ENCODE results near the gene CLIC4. TPM values are rescaled to one million over a fixed set of nuclear protein-coding genes. Genes with fewer than 3 reads are reported as not detected.

Gene CLIC4
- total and polyA plus RNA-seq, 10 of the 15 experiments (the other 5 are each of a cell fraction or from before 2014, with no cell fraction given): 20.4 to 107 (median 69.6) TPM

- TF ChIP-seq IRF5 (IDR thresholded peaks at IDR 0.05; ENCODE audit: borderline replicate concordance) (no peak), ETV6 (conservative IDR thresholded peaks at IDR 0.05 in 1 of 2, IDR thresholded peaks at IDR 0.05 in 1 of 2; ENCODE audit: borderline replicate concordance in 1 of 2, low read depth in 1 of 2) (0 out of 4 replicates have a peak, but pooled peaks of 1 of the 2 experiments have one; percentile 6), ASH2L (IDR thresholded peaks at IDR 0.05; ENCODE audit: borderline replicate concordance, low read depth) (no peak), GATAD2B (conservative IDR thresholded peaks at IDR 0.05; ENCODE audit: low read depth) (peak; percentile 96), BHLHE40 (IDR thresholded peaks at IDR 0.05; ENCODE audit: borderline replicate concordance in 1 of 2, low read depth in 2 of 2, low read length in 1 of 2) (peak in 1 of 2 experiments; percentile 67; a peak in 2 of 4 replicates), TAF1 (IDR thresholded peaks at IDR 0.05; ENCODE audit: borderline replicate concordance, low read depth, low read length) (peak; percentile 48; the same call in 1 of the 2 replicates), NR2C2 (IDR thresholded peaks at IDR 0.05; ENCODE audit: borderline replicate concordance, control insufficient read depth, insufficient read length, low read depth) (no peak), MLLT1 (IDR thresholded peaks at IDR 0.05) (peak; percentile 60), ATF2 (IDR thresholded peaks at IDR 0.05; ENCODE audit: low read length) (no peak), CHD1 (IDR thresholded peaks at IDR 0.05; ENCODE audit: low read depth, low read length) (no peak), ZNF217 (IDR thresholded peaks at IDR 0.05) (peak; percentile 76), FOXK2 (IDR thresholded peaks at IDR 0.05) (no peak), IKZF1 (conservative IDR thresholded peaks at IDR 0.05) (peak; percentile 86)
These were observed 103.0 kb downstream of the CLIC4 start (continued) for GRCh38 chr1:24847995-24848881.
